HEK293 (cell line): ENCODE measurements around the gene BCAS3.

ENCODE experiments used
- CTCF ChIA-PET: fragments of 350-600 bp; formaldehyde crosslinking; extraction: SDS; loops from one replicate; lab custom pipeline; 2021; ENCODE audit warnings: antibody characterized with exemption; lab: Yijun Ruan, JAX
- POLR2A ChIA-PET: fragments of 300-600 bp; formaldehyde crosslinking; extraction: SDS; loops from one replicate; lab custom pipeline; 2020; ENCODE audit warnings: antibody characterized with exemption, inconsistent platforms; lab: Yijun Ruan, JAX
- H3K27ac ChIP-seq: fragments of 200-500 bp; sonication (Bioruptor generic); 2 replicates; pipeline ENCODE4 v1.5.1; 2014; ENCODE audit warnings: low read depth, low read length, control low read depth, inconsistent platforms; ENCODE audit errors: extremely low read depth
- H3K36me3 ChIP-seq, 2 experiments: fragments of 200-500 bp in 1 of 2; sonication (Bioruptor generic) in 1 of 2; 1 replicate in 1 of 2; 2 replicates in 1 of 2; pipeline ENCODE4 v1.5.1; 2014 to 2017; ENCODE audit warnings: inconsistent platforms in 2 of 2, low read length in 2 of 2; ENCODE audit not compliant: control insufficient read depth in 2 of 2, insufficient read depth in 1 of 2
- H3K4me1 ChIP-seq: fragments of 200-500 bp; sonication (Bioruptor generic); 2 replicates; pipeline ENCODE4 v1.5.1; 2014; ENCODE audit warnings: mild to moderate bottlenecking, low read length, inconsistent platforms; ENCODE audit not compliant: control insufficient read depth, insufficient read depth
- H3K4me3 ChIP-seq: 2 replicates; pipeline ENCODE4 v1.5.1; 2011; ENCODE audit warnings: low read depth, mild to moderate bottlenecking, control low read depth, low read length, moderate library complexity
- H3K9me3 ChIP-seq: fragments of 200-500 bp; sonication (Bioruptor generic); 2 replicates; pipeline ENCODE4 v1.5.1; 2014; ENCODE audit warnings: low read depth, low read length, inconsistent platforms; ENCODE audit not compliant: control insufficient read depth, insufficient read depth
- AEBP2 ChIP-seq: fragments of 450-650 bp; formaldehyde crosslinking; IDR thresholded peaks from 2 replicates; pipeline ENCODE4 v1.5.1; 2016; ENCODE audit warnings: missing biosample characterization, missing genetic modification characterization, borderline replicate concordance
- CTCF ChIP-seq: fragments of 450-650 bp; formaldehyde crosslinking; IDR thresholded peaks from 2 replicates; pipeline ENCODE4 v1.5.1; 2016; ENCODE audit warnings: missing biosample characterization, missing genetic modification characterization
- EGR2 ChIP-seq: fragments of 450-650 bp; formaldehyde crosslinking; IDR thresholded peaks from 2 replicates; pipeline ENCODE4 v1.5.1; 2016; ENCODE audit warnings: low read depth, missing biosample characterization, missing genetic modification characterization
- GLI2 ChIP-seq: fragments of 450-650 bp; formaldehyde crosslinking; IDR thresholded peaks from 2 replicates; pipeline ENCODE4; 2017; ENCODE audit warnings: missing biosample characterization, missing genetic modification characterization, low read depth, borderline replicate concordance
- GLI4 ChIP-seq: fragments of 450-650 bp; formaldehyde crosslinking; IDR thresholded peaks from 2 replicates; pipeline ENCODE4 v1.5.1; 2016; ENCODE audit warnings: missing biosample characterization, missing genetic modification characterization
- HIC1 ChIP-seq: fragments of 450-650 bp; formaldehyde crosslinking; IDR thresholded peaks from 2 replicates; pipeline ENCODE4 v1.5.1; 2016; ENCODE audit warnings: missing biosample characterization, missing genetic modification characterization
- KLF7 ChIP-seq: fragments of 450-650 bp; formaldehyde crosslinking; IDR thresholded peaks from 2 replicates; pipeline ENCODE4 v1.5.1; 2016; ENCODE audit warnings: missing biosample characterization, missing genetic modification characterization, borderline replicate concordance
- REPIN1 ChIP-seq: fragments of 450-650 bp; formaldehyde crosslinking; IDR thresholded peaks from 2 replicates; pipeline ENCODE4 v1.5.1; 2017; ENCODE audit warnings: missing biosample characterization, missing genetic modification characterization, low read depth
- TCF7L2 ChIP-seq: IDR thresholded peaks from 2 replicates; pipeline ENCODE4 v1.6.1; 2011; ENCODE audit warnings: low read depth, mild to moderate bottlenecking, inconsistent platforms, low read length, moderate library complexity, borderline replicate concordance
- ZBTB17 ChIP-seq: fragments of 450-650 bp; formaldehyde crosslinking; IDR thresholded peaks from 2 replicates; pipeline ENCODE4 v1.5.1; 2016; ENCODE audit warnings: missing biosample characterization, missing genetic modification characterization
- ZIC2 ChIP-seq: fragments of 450-650 bp; formaldehyde crosslinking; IDR thresholded peaks from 2 replicates; pipeline ENCODE4 v1.5.1; 2016; ENCODE audit warnings: missing biosample characterization, missing genetic modification characterization
- ZNF146 ChIP-seq: fragments of 450-650 bp; formaldehyde crosslinking; IDR thresholded peaks from 2 replicates; pipeline ENCODE4 v1.5.1; 2016; ENCODE audit warnings: missing biosample characterization, missing genetic modification characterization
- ZNF184 ChIP-seq: fragments of 450-650 bp; IDR thresholded peaks from 2 replicates; pipeline ENCODE4 v1.5.1; 2018; ENCODE audit warnings: missing biosample characterization, mild to moderate bottlenecking, missing genetic modification characterization
- ZNF266 ChIP-seq: fragments of 450-650 bp; formaldehyde crosslinking; IDR thresholded peaks from 2 replicates; pipeline ENCODE4 v1.5.1; 2016; ENCODE audit warnings: missing biosample characterization, missing genetic modification characterization, low read depth
- ZNF37A ChIP-seq: fragments of 450-650 bp; IDR thresholded peaks from 2 replicates; pipeline ENCODE4 v1.5.1; 2018; ENCODE audit warnings: missing biosample characterization, missing genetic modification characterization
- ZNF394 ChIP-seq: fragments of 450-650 bp; formaldehyde crosslinking; IDR thresholded peaks from 2 replicates; pipeline ENCODE4 v1.5.1; 2016; ENCODE audit warnings: missing biosample characterization, missing genetic modification characterization, mild to moderate bottlenecking, moderate library complexity, borderline replicate concordance
- ZNF514 ChIP-seq: fragments of 450-650 bp; formaldehyde crosslinking; IDR thresholded peaks from 2 replicates; pipeline ENCODE4 v1.5.1; 2016; ENCODE audit warnings: missing biosample characterization, missing genetic modification characterization
- ZNF518A ChIP-seq: fragments of 450-650 bp; formaldehyde crosslinking; conservative IDR thresholded peaks from 2 replicates; pipeline ENCODE4 v1.5.1; 2016; ENCODE audit warnings: low read depth, missing biosample characterization, missing genetic modification characterization
- ZNF521 ChIP-seq: fragments of 450-650 bp; formaldehyde crosslinking; IDR thresholded peaks from 2 replicates; pipeline ENCODE4 v1.5.1; 2017; ENCODE audit warnings: missing biosample characterization, mild to moderate bottlenecking, missing genetic modification characterization
- ZNF629 ChIP-seq: fragments of 450-650 bp; formaldehyde crosslinking; IDR thresholded peaks from 2 replicates; pipeline ENCODE4 v1.5.1; 2017; ENCODE audit warnings: missing biosample characterization, missing genetic modification characterization
- ZSCAN18 ChIP-seq: fragments of 450-650 bp; formaldehyde crosslinking; IDR thresholded peaks from 2 replicates; pipeline ENCODE4 v1.5.1; 2016; ENCODE audit warnings: missing biosample characterization, missing genetic modification characterization
- ZSCAN4 ChIP-seq: fragments of 450-650 bp; formaldehyde crosslinking; IDR thresholded peaks from 2 replicates; pipeline ENCODE4 v1.5.1; 2017; ENCODE audit warnings: missing biosample characterization, missing genetic modification characterization

Gene BCAS3

GRCh38 chr17:60993497-60993896, 315.8 kb downstream of the BCAS3 start (continued):
- TF ChIP-seq ZNF518A (tag by site-specific recombination) (no peak), ZNF266 (tag by site-specific recombination) (no peak), ZNF184 (tag by site-specific recombination) (no peak), GLI4 (tag by site-specific recombination) (no peak)

GRCh38 chr17:60995680-60996079, 318.0 kb downstream of the BCAS3 start:
- H3K36me3 ChIP-seq: peaks cover 0 to 3% of the 10 kb centered on the region in 2 experiments; a peak in 1 of 3 replicates
- H3K4me1 ChIP-seq: no peaks in the 10 kb centered on the region
- TF ChIP-seq CTCF (tag by site-specific recombination): no peak
- no peak for TF ChIP-seq GLI2 (tag by site-specific recombination)
- TF ChIP-seq ZNF514 (tag by site-specific recombination): no peak
- TF ChIP-seq REPIN1 (tag by site-specific recombination): no peak
- TF ChIP-seq KLF7 (tag by site-specific recombination): no peak
- TF ChIP-seq ZIC2: no peak
- TF ChIP-seq ZNF146 (tag by site-specific recombination): no peak
- no peak for TF ChIP-seq ZNF37A (tag by site-specific recombination)
- no peak for TF ChIP-seq ZBTB17 (tag by site-specific recombination)
- TF ChIP-seq ZSCAN4 (tag by site-specific recombination): no peak
- no peak for TF ChIP-seq ZNF521
- TF ChIP-seq HIC1: no peak
- no peak for TF ChIP-seq ZNF629 (tag by site-specific recombination)
- no peak for TF ChIP-seq TCF7L2
- no peak for TF ChIP-seq AEBP2 (tag by site-specific recombination)
- TF ChIP-seq EGR2: no peak
- no peak for TF ChIP-seq ZNF394
- TF ChIP-seq ZSCAN18 (tag by site-specific recombination): no peak
- TF ChIP-seq, all 188 proteins: peak for 0
- H3K27ac ChIP-seq: no peak overlapping the region
- no peak overlapping the region for H3K4me3 ChIP-seq
- no peaks in the 10 kb centered on the region for H3K9me3 ChIP-seq
- CTCF ChIA-PET: no interaction called here
- POLR2A ChIA-PET: no interaction called here
